BJ (cell line): ENCODE measurements around the gene ERI2. TPM values are rescaled to one million over a fixed set of nuclear protein-coding genes. Genes with fewer than 3 reads are reported as not detected.

Source experiments
- CTCF ChIA-PET: fragments of 350-600 bp; formaldehyde crosslinking; extraction: SDS; loops from one replicate; lab custom pipeline; 2021; ENCODE audit warnings: antibody characterized with exemption, inconsistent platforms; lab: Yijun Ruan, JAX
- POLR2A ChIA-PET: fragments of 300-600 bp; sonication (Branson Sonifier 250); formaldehyde crosslinking; extraction: SDS; loops from one replicate; lab custom pipeline; 2021; ENCODE audit warnings: antibody characterized with exemption; lab: Charles Lee
- DNase-seq: peaks from one replicate; pipeline ENCODE4 v3.0.0-alpha.2; 2011; ENCODE audit warnings: low read depth
- H3K27me3 ChIP-seq: 2 replicates; pipeline ENCODE4 v1.6.0; 2011; ENCODE audit warnings: low read length; ENCODE audit not compliant: control insufficient read depth, insufficient read depth
- H3K36me3 ChIP-seq: 2 replicates; pipeline ENCODE4 v1.5.1; 2011; ENCODE audit warnings: low read length; ENCODE audit not compliant: control insufficient read depth, insufficient read depth
- H3K4me3 ChIP-seq: 2 replicates; pipeline ENCODE4 v1.5.1; 2011; ENCODE audit warnings: low read depth, mild to moderate bottlenecking, control low read depth, low read length
- CTCF ChIP-seq: IDR thresholded peaks from 2 replicates; pipeline ENCODE4 v1.5.1; 2011; ENCODE audit warnings: low read depth, mild to moderate bottlenecking, control low read depth, inconsistent platforms, low read length, moderate library complexity; ENCODE audit not compliant: insufficient read depth
- polyA plus RNA-seq: library from polyadenylated mRNA; depleted of rRNA; stranded (reverse); fragments of >200 nt; gene quantifications from 2 replicates; pipeline ENCODE4 v1.2.3, GENCODE V29; 2011; rRNA removed
- small RNA-seq: library from RNA; depleted of rRNA; stranded (forward); fragments of <200 nt; gene quantifications from one replicate; pipeline ENCODE3, GENCODE V24; 2012; ENCODE audit warnings: low replicate concordance, low read depth; ENCODE audit not compliant: insufficient read length

Gene ERI2
- polyA plus RNA-seq, 1 experiment = 7.4 TPM

- Histone ChIP-seq H3K27me3 (peaks cover 4% of the 10 kb centered on the region), H3K4me3 (no peak overlapping the region), H3K36me3 (no peaks in the 10 kb centered on the region)
- no peak for TF ChIP-seq CTCF
- ChIA-PET POLR2A (no interaction called here), CTCF (no interaction called here)
- no peak for DNase-seq
These were observed 59.8 kb downstream of the ERI2 start for GRCh38 chr16:20746461-20746860.

Small RNA genes within 50 kb of the gene (small RNA-seq; reads per million reads assigned to genes)
- gene RF00618 (not detected), gene RNU6-944P (not detected)

Other genes starting within 250 kb of the ERI2 start
- gene ACSM2B, start 230.1 kb downstream of the ERI2 start, polyA plus RNA-seq = not detected in 2 replicates
- gene ACSM1, start 108.8 kb downstream of the ERI2 start, polyA plus RNA-seq = not detected in 2 replicates
- gene THUMPD1, start 64.7 kb downstream of the ERI2 start, polyA plus RNA-seq = 12.5 and 17.4 TPM in 2 replicates
- gene ACSM3, start 42.5 kb downstream of the ERI2 start, polyA plus RNA-seq = 0.29 and 0.55 TPM in 2 replicates
- gene REXO5, start 55 bp upstream of the ERI2 start, polyA plus RNA-seq = 2.2 and 3.2 TPM in 2 replicates
- 10.9 and 15.5 TPM in 2 replicates for gene DCUN1D3, start 93.9 kb upstream of the ERI2 start, polyA plus RNA-seq
- 19.3 and 38.8 TPM in 2 replicates for gene LYRM1, start 94.3 kb upstream of the ERI2 start, polyA plus RNA-seq